HG03045 (cell line): ENCODE results near the gene ACP3.
"Not testable (repeated sequence)": the region's sequence is repeated elsewhere in the genome, so short reads cannot be mapped to it uniquely, and the experiment has no call there.

ENCODE experiments used
- ATAC-seq: cut with Tn5 transposase; IDR thresholded peaks from one replicate; pipeline ENCODE4 v1.9.1; 2021; ENCODE audit warnings: mild to moderate bottlenecking, moderate library complexity; ENCODE audit not compliant: unreplicated experiment

ACP3 gene, protein sequence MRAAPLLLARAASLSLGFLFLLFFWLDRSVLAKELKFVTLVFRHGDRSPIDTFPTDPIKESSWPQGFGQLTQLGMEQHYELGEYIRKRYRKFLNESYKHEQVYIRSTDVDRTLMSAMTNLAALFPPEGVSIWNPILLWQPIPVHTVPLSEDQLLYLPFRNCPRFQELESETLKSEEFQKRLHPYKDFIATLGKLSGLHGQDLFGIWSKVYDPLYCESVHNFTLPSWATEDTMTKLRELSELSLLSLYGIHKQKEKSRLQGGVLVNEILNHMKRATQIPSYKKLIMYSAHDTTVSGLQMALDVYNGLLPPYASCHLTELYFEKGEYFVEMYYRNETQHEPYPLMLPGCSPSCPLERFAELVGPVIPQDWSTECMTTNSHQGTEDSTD

DNA sequence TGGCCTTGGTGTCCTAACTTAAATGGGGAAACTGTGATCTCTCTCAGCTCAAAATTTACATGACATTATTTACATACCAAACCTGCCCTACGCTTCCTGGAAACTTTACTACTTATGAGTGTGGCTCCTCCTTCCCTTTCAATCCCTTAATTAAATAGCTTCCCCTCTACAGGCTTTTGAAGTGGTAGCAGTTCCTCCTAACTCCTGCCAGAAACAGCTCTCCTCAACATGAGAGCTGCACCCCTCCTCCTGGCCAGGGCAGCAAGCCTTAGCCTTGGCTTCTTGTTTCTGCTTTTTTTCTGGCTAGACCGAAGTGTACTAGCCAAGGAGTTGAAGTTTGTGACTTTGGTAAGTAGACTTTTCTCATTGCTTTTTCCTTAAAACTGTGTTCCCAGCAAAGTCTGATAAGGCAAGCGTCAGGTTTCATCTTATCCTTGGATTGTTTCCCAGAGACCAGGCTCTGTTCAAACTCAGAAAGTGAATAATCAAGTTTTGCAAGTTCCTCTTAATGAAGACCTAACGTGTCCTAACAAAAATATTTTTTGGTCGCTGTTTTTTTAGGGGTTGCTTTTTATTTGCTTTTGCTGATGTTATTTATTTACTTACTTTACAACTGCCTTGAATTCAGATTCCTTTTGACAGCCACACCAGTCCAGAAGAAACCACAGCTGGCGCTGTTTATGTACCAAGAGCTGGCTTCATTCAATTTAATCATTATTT lies at the start of gene ACP3:
Gene ACP3 (plus strand): TSS at position 179 of the 720 bp plus-strand sequence. CDS start 50 bp downstream, at position 229.
- no peak for ATAC-seq

DNA sequence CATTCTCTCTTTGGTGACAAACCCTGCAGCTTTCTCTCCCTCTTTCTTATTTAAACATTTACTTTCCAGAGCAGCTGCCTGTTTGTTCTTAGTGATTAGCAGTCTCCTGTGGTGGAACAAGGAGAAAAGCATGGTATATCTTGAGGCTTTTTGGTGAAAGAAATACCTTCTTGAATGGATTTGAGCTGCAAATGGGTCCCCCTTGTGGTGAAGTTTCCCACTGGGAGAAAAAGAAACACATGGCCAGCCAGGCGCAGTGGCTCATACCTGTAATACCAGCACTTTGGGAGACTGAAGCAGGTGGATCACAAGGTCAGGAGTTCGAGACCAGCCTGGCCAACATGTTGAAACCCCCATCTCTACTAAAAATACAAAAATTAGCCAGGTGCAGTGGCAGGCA lies 48.3 kb upstream of the ACP3 start:
- no peak for ATAC-seq

DNA sequence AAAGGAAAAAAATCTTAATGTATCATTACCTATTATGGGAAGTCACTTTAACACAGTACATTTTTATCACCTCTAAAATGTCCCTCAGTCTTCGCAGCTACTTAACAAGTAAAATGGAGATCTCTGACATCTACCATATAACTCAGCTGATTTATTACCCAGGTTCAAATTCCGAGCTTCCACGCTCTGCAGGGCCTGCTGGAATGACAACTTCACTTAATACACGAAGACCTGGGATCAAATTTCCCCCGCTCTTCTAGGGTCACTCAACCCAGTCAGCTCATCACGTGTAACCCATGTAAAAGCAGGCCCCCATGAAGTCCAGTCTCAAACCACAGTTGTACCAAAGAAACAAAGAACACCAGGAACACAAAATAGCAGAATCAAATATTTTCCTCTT lies 44.2 kb upstream of the ACP3 start:
- no peak for ATAC-seq

DNA sequence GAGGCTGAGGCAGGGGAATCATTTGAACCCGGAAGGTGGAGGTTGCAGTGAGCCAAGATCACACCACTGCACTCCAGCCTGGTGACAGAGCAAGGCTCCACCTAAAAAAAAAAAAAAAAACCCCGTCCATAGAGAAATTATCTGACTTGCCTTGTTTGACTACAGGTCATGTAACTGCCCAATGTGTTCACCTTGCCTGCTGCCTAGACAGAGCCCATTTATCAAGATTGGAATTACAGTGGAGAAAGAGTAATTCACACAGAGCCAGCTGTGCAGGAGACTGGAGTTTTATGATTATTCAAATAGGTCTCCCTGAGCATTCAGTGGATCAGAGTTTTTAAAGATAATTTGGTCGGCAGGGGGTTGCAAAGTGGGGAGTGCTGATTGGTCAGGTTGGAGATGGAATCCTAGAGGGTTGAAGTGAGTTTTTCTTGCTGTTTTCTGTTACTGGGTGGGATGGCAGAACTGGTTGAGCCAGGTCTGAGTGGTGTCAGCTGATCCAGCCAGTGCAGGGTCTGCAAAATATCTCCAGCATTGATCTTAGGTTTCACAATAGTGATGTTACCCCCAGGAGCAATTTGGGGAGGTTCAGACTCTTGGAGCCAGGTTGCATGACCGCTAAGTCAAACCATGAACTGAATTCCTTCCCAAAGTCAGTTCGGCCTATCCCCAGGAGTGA lies 40.8 kb upstream of the ACP3 start:
- ATAC-seq = no peak

DNA sequence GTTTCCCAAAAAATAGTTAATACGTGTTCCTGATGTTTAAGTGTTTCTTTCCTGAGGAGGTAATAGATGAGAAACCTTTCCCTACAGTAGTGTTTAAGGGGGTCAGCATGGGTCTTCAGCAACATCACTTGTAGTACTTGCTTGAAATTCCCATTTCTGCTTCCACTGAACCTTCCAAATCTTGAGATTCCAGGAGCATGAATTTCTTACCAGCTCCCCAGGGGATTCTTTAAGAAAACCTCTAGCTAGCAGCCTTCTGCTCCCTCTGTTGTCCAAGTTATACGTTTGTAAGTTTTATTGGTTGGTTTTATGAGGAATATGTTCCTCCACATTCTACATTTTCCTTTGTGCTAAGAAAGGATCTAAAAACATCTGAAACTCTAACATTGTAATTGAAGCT lies 38.2 kb upstream of the ACP3 start:
- no peak for ATAC-seq

DNA sequence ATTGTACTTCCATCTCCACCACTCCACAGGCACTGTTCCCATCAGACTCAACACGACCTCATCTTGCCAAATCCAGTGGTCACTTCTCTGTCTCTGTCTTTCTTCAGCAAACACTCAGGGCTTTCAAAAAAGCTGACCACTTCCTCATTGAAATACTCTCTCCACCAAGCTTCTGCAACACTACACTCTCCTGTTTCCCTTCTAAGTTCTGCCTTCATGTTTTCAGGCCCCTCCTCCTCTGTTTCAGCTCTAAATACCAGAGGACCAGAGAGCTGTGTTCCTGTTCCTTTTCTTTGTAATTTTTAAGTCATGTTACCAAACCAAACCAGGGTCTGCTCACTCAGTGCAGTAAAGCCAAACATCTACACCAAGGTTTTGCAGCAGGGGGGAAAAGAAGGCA lies 33.8 kb upstream of the ACP3 start:
- ATAC-seq = no peak

DNA sequence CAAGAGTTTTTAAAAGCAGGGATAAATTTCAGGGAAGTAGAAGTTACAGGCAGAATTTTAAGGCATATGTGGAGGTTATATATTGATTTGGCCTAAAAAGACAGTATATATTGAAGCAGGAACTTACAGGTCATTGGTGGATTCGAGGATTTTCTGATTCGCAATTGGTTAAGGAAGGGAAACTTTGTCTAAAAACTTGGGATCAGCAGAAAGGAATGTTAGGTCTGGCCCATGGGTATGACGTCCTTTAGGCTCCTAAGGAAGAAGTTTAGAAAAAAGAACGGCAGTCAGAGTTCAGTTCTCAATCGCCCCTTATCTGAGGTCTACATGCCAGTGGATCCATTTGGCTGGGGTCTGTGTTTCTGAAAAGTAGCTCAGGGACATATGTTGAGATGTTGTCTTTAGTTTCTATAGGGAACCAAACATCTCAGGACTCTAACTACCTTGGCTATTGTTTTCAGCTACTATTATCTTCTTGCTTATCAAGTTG lies 33.2 kb upstream of the ACP3 start:
- no peak for ATAC-seq

DNA sequence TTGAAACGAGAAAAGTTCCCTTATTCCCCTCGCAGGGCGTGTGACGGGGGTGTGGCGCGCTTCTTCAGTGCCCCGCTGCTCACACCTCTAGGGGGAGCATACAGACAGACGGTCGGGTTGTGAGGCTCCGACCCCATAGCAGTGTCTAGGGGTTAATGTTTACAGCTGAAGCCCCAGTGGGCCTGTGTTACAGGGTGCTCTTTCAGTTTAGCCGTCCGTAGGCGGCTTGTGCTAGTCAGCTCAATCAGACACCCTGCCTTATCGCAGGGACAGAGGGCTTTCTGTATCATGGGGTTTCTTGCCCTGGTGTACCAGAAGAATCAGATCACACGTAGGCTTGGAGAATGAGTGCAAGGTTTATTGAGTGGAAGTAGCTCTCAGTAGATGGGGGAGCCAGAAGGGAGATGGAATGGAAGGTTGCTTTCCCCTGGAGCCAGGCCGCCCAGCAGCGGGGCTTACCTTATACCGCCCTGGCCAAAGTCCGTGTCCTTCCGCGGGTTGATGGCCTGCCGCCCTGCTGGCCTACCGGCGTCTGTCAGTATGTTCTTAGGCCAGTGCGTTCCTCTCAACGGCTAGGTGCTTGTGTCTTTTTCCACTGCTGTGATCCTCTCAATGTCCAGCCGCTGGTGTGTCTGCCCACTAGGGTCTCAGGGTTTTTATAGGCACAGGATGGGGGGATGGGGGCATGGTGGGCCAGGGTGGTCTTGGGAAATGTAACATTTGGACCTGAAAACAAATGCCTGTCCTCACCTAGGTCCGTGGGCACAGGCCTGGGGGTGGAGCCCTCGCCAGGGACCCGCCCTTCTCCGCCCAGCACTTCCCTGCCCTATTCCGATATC lies 32.2 kb upstream of the ACP3 start:
- no peak for ATAC-seq

DNA sequence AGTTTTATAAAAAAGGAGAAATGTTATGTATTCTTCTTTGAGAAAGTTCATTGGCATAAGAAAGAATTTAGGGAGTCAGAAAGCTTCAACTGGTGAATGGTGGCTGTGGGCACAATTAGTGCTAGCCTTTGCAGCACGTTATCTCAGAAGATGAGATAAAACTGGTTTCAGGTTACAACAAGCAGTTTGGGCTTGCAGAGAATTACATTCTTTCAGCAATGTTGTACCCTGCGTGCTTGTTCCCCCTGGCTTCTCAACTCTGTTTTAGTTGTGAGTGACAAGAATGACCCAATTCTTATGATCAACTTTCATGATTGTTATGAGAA lies 31.6 kb upstream of the ACP3 start:
- ATAC-seq = no peak

DNA sequence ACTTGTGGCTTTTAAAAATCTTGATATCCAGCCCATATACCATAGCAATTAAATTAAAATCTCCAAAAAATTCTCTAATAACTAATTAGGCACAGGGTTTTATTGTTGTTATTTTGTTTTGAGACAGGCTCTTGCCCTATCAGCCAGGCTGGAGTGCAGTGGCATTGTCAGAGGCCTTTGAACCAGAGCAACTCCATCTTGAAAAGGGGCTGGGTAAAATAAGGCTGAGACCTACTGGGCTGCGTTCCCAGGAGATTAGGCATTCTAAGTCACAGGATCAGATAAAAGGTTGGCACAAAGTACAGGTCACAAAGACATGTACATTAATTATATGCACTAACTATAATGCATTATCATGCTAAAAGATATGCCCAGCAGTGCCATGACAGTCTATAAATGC lies 31.2 kb upstream of the ACP3 start:
- ATAC-seq = no peak

DNA sequence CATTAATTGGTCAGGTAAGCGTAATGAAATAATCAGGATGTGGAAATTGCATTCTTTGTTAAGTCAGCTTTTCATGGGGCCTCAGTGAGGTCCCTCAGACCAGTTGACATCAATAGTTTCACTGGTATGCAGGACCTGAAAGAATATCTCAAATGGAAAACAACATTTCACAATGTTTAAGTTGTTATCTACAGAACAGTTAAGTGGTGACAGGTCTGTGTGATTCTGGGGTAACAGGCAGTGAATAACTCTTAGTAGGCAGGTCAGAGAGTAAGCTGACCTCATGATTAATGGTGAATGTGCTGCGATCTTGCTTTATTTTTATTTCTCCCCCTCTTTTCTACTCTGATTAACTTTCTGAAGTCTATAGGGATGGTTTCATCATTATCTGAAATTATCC lies 28.9 kb upstream of the ACP3 start:
- ATAC-seq = no peak

DNA sequence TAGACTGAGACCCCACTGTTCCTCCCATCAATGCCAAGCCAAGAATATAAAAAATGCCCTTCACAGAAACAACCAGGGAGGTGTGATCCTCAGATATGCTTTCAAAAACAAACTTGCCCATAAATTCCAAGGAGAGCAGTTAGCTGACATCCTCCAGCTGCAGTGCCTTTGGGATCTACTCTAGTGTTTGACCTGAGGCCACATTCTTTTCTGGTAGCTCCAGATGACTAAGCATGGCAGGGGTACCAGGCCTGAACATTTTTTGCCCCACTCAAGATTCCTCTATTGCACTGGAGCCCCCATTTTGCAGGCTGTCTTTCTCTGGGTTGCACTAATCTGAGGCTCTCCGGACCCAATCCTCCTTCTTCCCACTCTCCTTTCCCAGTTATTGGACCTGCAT lies 27.9 kb upstream of the ACP3 start:
- no peak for ATAC-seq

DNA sequence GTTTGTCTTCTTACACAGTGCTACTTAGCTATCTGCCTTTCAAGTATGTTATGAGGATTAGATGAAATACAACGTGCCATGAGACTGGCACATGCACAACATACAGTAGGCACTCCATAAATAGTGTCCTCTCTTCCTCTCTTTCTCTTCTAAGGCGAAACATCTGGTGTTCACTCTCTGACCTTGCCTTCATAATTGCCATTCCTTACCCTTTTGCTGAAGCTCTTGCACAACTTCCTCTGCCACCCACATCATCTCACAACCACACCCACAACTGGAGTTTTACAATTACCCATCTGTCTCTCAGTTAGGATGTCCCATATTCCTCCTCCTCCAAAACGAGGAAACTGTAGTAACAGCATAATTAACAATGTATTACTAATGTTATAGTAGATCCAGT lies 26.4 kb upstream of the ACP3 start:
- ATAC-seq = no peak

DNA sequence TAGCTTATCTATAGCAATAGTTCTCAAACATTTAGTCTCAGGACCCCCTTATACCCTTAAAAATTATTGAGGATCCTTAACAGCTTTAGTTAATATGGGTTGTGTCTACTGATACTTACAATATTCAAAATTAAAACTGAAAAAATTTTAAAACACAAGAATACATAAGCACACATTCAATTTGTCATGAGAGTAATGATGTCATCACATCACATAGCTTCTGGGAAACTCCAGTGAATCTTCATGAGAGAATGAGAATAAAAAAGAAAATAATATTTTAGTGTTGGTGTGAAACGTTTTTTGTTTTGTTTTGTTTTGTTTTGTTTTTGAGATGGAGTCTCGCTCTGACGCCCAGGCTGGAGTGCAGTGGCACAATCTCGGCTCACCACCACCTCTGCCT lies 25.2 kb upstream of the ACP3 start:
- no peak for ATAC-seq

DNA sequence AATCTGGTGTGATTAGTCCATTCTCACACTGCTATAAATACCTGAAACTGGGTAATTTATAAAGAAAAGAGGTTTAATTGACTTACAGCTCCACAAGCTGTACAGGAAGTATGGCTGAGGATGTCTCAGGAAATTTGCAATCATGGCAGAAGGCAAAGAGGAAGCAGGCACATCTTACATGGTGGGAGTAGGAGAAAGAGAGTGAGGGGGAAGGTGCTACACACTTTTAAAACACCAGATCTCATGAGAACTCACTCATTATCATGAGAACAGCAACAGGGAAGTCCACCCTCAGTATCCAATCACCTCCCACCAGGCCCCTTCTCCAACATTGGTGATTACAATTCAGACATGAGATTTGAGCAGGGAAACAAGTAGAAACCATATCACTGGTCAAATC lies 24.0 kb upstream of the ACP3 start:
- no peak for ATAC-seq

DNA sequence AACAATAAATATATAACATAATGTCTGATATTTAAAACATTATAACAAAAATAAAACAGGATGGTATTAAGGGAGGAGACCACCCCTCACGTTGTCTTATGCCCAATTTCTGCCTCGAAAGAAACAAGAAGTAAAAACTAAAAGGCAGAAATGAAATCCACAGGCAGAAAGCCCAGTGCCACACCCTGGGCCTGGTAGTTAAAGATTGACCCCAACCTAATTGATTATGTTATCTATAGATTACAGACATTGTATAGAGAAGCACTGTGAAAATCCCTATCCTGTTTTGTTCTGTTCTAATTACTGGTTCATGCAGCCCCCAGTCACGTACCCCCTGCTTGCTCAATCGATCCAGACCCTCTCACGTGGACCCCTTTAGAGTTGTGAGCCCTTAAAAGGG lies 22.3 kb upstream of the ACP3 start:
- ATAC-seq = no peak

DNA sequence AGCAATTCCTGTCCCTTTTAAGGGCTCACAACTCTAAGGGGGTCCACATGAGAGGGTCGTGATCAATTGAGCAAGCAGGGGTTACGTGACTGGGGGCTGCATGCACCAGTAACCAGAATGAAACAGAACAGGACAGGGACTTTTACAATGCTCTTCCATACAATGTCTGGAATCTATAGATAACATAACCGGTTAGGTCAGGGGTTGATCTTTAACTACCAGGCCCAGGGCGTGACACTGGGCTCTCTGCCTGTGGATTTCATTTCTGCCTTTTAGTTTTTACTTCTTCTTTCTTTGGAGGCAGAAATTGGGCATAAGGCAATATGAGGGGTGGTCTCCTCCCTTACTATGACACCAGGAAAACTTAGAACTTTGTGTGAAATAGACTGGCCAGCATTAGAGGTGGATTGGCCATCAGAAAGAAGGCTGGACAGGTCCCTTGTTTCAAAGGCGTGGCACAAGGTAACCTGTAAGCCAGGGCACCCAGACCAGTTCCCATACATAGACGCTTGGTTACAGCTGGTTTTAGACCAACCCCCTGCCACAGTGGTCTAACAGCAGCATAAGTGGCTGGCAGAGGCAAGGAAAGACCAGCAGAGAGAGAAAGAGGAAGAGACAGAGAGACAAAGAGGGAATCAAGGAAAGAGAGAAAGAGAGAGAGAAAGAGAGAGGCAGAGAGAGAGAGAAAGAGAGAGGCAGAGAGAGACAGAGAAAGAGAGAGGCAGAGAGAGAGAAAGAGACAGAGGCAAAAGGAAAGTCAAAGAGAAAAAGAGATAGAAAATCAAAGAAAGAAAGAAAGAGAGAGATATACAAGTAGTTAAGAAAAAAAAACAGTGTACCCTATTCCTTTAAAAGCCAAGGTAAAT lies 13.6 kb upstream of the ACP3 start:
- not testable (repeated sequence) for ATAC-seq

DNA sequence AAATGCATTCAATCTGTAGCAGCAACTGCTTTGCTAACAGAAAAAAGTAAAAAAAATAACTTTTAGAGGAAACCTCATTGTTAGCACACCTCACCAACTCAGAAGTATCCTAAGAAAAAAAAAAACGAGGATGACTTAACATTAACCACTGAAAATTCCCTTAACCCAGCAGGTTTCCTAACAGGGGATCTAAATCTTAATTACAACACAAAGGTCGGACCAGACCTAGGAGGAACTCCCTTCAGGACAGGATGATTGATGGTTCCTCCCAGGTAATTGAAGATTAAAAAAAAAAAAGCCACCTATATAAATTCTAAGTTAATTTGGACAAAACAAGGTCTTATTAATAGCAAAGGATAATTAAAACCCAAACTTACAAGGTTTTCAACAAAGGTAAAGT lies 12.9 kb upstream of the ACP3 start:
- ATAC-seq = not testable (repeated sequence)

DNA sequence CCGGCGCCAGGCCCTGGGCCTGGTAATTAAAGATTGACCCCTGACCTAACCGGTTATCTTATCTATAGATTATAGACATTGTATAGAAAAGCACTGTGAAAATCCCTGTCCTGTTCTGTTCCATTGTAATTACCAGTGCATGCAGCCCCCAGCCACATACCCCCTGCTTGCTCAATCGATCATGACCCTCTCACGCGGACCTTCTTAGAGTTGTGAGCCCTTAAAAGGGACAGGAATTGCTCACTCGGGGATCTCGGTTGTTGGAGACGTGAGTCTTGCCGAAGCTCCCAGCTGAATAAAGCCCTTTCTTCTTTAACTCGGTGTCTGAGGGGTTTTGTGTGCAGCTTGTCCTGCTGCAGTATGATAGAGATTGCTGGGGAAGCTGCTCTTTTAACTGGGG lies 7.2 kb upstream of the ACP3 start:
- not testable (repeated sequence) for ATAC-seq

DNA sequence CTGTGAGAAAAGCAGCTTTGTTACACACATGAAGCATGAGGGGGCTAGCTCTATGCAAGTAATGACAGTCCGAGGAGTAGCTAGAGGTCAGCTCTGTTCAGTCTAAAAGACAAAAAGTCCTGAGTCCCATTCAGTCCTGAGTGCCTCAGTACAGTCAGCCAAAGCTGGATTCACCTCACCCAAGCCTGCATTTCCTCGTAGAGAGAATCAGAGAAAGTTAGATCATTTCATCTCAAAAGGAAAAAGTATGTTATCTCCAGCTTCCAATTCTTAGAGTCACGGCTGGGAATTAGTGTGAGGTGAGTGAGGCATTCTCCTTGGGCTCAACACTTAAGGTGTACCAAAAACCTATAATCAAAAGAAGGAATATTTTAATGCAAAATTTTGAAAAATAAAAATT lies 5.9 kb upstream of the ACP3 start:
- ATAC-seq = no peak
